ENCODE results near the gene OR6C2. TPM values are rescaled to one million over a fixed set of nuclear protein-coding genes. Genes with fewer than 3 reads are reported as not detected.

Gene OR6C2
- total and polyA plus RNA-seq, 9 of the 15 experiments (the other 6 are each of a cell fraction or from before 2014, with no cell fraction given) = not detected

- TF ChIP-seq CHD7 (IDR thresholded peaks at IDR 0.05; ENCODE audit: low read depth, low read length) (no peak), UBTF (IDR thresholded peaks at IDR 0.05; ENCODE audit: borderline replicate concordance in 1 of 2, low read depth in 2 of 2, low read length in 2 of 2) (no peak), ELF1 (tag; IDR thresholded peaks at IDR 0.05) (no peak)
Observed at GRCh38 chr12:55492078-55492477, 48.2 kb downstream of the OR6C2 start, which contains the start of gene OR6C68 (continued).
